Thyroid gland (tissue), 4 donors: ENCODE measurements around the gene APC2.

ENCODE experiments used
- CTCF ChIP-seq, 6 experiments: fragments of 200-600 bp in 3 of 6; fragments of 450-650 bp in 3 of 6; sonication (generic) in 3 of 6; IDR thresholded peaks; one replicate each; pipeline ENCODE4 v1.5.1; 2016 to 2019; ENCODE audit warnings: antibody characterized with exemption in 6 of 6, mild to moderate bottlenecking in 2 of 6, inconsistent platforms in 1 of 6, moderate library complexity in 1 of 6
- POLR2A ChIP-seq, 2 donors: fragments of 450-650 bp; IDR thresholded peaks; one replicate each; pipeline ENCODE4 v1.6.1; 2017; ENCODE audit warnings: antibody characterized with exemption in 2 of 2, mild to moderate bottlenecking in 2 of 2, moderate library complexity in 1 of 2

DNA sequence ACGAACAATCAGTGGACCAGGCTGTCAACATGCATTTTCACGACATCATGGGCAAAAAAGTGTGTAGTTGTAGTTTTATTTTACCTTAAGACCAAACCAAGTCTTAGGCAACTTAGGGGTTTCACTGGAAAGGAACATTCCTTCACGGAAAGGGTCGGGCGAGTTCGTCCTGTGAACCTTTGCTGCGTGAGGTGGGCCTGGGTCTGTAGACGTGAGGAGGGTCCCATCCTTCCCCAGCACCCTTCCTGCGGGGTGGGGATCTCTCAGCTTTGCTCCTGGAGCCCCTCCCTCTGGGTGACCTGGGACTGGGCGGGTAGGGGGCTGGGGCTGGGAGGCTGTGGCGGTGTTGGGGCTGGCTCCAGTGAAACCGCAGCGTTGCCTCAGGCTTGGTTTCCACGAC, 24.0 kb upstream of the APC2 start:
- TF ChIP-seq POLR2A (IDR thresholded peaks at IDR 0.05) (no peak), CTCF (IDR thresholded peaks at IDR 0.05) (no peak)
